SJCRH30 (cell line): ENCODE results near the gene STAC2. TPM values are rescaled to one million over a fixed set of nuclear protein-coding genes. Genes with fewer than 3 reads are reported as not detected.
"Not testable (repeated sequence)": the region's sequence is repeated elsewhere in the genome, so short reads cannot be mapped to it uniquely, and the experiment has no call there.

Source experiments
- DNase-seq, 2 experiments: peaks; one replicate each; pipeline ENCODE4 v3.0.0-alpha.2; 2015 to 2020
- H3K27ac ChIP-seq: fragments of 250-450 bp; sonication (Bioruptor Pico); 2 replicates; pipeline ENCODE4 v1.5.1; 2020; ENCODE audit warnings: mild to moderate bottlenecking, moderate library complexity
- H3K27me3 ChIP-seq: fragments of 250-450 bp; sonication (Bioruptor Pico); 2 replicates; pipeline ENCODE4 v1.5.1; 2020; ENCODE audit warnings: mild to moderate bottlenecking, moderate library complexity
- H3K36me3 ChIP-seq: fragments of 250-450 bp; sonication (Bioruptor Pico); 2 replicates; pipeline ENCODE4 v1.5.1; 2020; ENCODE audit warnings: mild to moderate bottlenecking, moderate library complexity
- H3K4me1 ChIP-seq: fragments of 250-450 bp; sonication (Bioruptor Pico); 2 replicates; pipeline ENCODE4 v1.5.1; 2020; ENCODE audit warnings: mild to moderate bottlenecking, moderate library complexity
- H3K4me3 ChIP-seq: fragments of 250-450 bp; sonication (Bioruptor Pico); 2 replicates; pipeline ENCODE4 v1.5.1; 2020; ENCODE audit warnings: mild to moderate bottlenecking, moderate library complexity
- H3K9me3 ChIP-seq: fragments of 250-450 bp; sonication (Bioruptor Pico); replicated peaks from 2 replicates; pipeline ENCODE4 v1.5.1; 2020; ENCODE audit warnings: mild to moderate bottlenecking, moderate library complexity
- total RNA-seq: library from RNA; depleted of rRNA; stranded (reverse); fragments of >200 nt; shearing (Covaris generic); gene quantifications from 2 replicates; pipeline ENCODE4 v1.2.3, GENCODE V29; 2014; rRNA removed

STAC2 gene, protein sequence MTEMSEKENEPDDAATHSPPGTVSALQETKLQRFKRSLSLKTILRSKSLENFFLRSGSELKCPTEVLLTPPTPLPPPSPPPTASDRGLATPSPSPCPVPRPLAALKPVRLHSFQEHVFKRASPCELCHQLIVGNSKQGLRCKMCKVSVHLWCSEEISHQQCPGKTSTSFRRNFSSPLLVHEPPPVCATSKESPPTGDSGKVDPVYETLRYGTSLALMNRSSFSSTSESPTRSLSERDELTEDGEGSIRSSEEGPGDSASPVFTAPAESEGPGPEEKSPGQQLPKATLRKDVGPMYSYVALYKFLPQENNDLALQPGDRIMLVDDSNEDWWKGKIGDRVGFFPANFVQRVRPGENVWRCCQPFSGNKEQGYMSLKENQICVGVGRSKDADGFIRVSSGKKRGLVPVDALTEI
- not detected in 2 replicates for total RNA-seq

DNA sequence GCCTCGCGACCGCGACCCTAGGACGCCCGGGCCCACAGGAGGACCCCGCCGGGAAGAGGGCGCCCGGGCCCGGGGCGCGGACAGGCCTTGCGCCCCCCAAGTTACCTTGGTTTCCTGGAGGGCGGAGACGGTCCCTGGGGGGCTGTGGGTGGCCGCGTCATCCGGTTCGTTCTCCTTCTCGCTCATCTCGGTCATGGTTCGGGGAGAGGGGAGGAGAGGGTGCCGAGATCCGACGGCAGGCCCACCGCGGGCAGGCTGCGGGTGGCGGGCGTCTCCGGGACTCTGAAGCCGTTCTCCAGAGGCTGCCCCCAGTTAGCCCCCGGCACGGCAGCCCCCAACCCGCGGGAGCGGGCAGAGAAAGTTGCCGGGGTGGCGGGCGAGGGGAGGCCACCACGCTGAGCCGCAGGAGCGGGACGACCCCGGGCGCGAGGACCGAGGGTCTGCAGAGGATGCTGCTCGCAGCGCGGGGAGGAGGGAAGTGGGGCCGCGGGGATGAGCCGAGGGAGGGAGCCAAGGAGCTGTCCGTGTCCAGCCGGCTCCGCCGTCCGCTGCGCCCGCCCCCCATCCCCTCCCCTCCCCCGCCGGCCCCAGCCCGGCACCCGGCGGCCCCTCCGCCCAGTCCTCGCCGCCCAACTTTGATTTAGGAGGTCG is at the start of gene STAC2:
Gene STAC2 (minus strand): TSS at position 638 of the 651 bp plus-strand sequence. CDS start 443 bp downstream, at position 195.
- H3K4me3 ChIP-seq: peak within 1 kb of the TSS; percentile 17
- no peaks in the 10 kb centered on the region for H3K9me3 ChIP-seq
- H3K27me3 ChIP-seq: no peaks in the 10 kb centered on the region
- H3K27ac ChIP-seq: no peak within 1 kb of the TSS
- no peak for DNase-seq
- no peaks in the 10 kb centered on the region for H3K4me1 ChIP-seq
- no peaks in the 10 kb centered on the region for H3K36me3 ChIP-seq

DNA sequence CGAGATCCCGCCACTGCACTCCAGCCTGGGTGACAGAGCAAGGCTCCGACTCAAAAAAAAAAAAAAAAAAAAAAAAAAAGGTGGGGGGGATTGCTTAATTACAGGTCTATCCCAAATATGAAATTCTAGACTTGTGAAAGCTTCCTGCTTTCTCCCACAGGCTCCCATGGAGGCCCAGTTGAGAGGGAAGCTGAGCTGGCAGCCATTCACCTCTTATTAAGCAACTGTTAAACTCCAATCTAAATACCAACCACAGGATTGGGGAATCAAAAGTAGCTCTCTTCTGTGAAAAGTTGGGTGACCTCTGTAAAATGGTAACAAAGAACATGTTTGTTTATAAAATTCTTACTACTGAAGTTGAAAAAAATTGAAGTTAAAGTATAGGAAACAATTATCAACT is 45.8 kb upstream of the STAC2 start:
- H3K36me3 ChIP-seq: no peaks in the 10 kb centered on the region; the same call in 1 of the 2 replicates
- DNase-seq: no peak

DNA sequence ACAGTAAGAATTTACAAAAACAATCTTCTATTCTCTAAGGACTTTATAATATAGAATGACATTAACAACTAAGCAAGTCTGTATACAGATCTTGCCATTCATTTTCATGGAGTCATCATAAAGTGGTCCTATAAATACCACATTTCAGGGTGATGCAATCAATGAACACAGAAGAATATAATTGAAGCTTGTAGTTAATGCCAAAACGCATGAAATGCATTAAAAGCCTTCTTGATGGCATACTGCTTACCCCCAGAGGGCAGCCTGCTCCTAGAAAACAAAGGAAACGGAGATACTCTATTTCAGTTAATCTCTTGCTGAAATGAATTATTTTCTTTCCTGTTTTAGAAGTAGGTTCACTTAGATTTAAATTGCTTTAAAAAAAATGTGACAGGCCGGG is 45.2 kb upstream of the STAC2 start:
- Histone ChIP-seq H3K9me3 (no peaks in the 10 kb centered on the region), H3K27me3 (no peaks in the 10 kb centered on the region), H3K4me3 (no peak overlapping the region), H3K27ac (no peak overlapping the region), H3K36me3 (no peaks in the 10 kb centered on the region; the same call in 1 of the 2 replicates), H3K4me1 (no peaks in the 10 kb centered on the region)
- peak in 1 of 2 experiments; percentile 10 for DNase-seq

More for the DNA sequence above, 45.8 kb upstream of the STAC2 start:
- Histone ChIP-seq H3K27me3 (no peaks in the 10 kb centered on the region), H3K4me3 (no peak overlapping the region), H3K4me1 (no peaks in the 10 kb centered on the region), H3K27ac (no peak overlapping the region), H3K9me3 (no peaks in the 10 kb centered on the region)

DNA sequence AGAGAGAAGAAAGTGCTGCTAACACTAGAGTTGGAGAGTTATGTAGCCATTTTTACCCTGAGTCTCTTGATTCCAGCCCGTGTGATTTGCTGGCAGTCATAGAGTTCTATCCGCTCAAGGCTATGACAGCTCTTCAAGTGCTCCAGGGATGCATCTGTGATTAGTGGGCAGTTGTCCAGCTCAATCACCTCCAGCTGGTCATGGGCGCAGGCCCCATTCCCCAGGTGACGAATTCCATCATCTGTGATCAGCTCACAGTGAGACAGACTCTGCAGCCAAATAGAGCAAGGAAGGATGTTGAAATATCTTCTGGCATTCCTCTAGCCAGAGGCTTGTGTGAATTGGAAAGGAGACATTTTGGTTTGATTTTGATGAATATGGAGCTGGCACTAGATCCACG is 38.4 kb upstream of the STAC2 start:
- H3K4me3 ChIP-seq: no peak overlapping the region
- no peaks in the 10 kb centered on the region for H3K27me3 ChIP-seq
- no peaks in the 10 kb centered on the region for H3K9me3 ChIP-seq
- H3K4me1 ChIP-seq: peaks cover 11% of the 10 kb centered on the region; the same call in 1 of the 2 replicates
- H3K36me3 ChIP-seq: no peaks in the 10 kb centered on the region
- DNase-seq: peak; percentile 73 to 74
- peak overlapping the region; percentile 12; the same call in 1 of the 2 replicates for H3K27ac ChIP-seq

DNA sequence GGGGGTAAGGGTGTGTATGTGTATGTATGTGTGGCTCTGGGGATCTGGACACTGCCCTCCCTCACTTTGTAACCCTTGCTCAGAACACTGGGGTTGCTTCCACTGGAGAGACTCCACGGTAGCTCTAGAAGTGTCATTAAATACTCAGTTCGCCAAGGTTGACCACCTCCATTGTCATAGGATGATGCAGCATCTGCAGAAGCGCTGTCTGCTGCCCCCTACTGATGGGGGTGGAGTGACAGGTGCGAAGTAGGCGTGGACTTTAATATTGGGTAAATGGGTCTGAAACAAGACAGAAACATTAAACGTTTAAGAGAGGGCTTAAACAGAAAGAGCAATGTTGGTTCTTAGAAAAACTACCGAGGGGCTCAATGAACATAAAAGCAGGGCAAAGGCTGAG is 35.5 kb upstream of the STAC2 start:
- H3K36me3 ChIP-seq: no peaks in the 10 kb centered on the region
- peak in 1 of 2 experiments; percentile 20 for DNase-seq
- no peak overlapping the region for H3K27ac ChIP-seq
- H3K27me3 ChIP-seq: no peaks in the 10 kb centered on the region
- H3K4me1 ChIP-seq: peaks cover 11% of the 10 kb centered on the region; the same call in 1 of the 2 replicates
- H3K4me3 ChIP-seq: no peak overlapping the region
- no peaks in the 10 kb centered on the region for H3K9me3 ChIP-seq

DNA sequence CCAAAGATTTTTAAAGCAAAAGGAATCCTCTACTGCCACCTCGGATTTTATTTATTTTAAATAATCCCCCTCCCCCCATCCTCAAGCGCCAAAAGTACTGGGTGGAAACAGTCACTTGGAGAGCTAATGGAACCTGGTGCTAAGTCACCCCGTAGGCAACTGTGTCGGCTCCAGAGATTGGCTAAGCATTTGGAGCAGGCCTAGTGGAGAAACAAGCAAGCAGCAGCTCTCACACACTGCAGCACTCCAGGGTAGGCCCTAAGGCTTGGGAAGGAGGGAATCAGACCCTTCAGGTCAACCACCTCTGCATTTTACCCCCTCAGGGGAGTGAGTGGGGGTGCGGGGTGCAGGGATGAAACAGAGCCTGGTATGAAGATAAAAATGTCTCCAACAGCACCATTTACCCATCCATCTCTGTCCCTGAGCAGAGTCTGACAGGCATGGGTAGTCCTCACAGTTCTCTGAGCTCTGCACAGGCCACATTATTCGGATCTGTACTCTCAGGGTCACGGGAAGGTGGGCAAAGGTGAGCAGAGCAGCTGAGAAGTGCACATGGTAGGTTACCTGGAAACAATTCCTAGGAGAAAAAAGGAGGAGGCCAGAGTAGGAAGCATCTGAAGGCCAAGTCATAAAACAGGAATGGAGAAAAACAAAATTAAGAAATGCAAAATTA is 27.2 kb upstream of the STAC2 start:
- no peak overlapping the region for H3K27ac ChIP-seq
- DNase-seq: no peak
- H3K9me3 ChIP-seq: no peaks in the 10 kb centered on the region
- no peak overlapping the region for H3K4me3 ChIP-seq
- no peaks in the 10 kb centered on the region for H3K27me3 ChIP-seq
- no peaks in the 10 kb centered on the region for H3K4me1 ChIP-seq
- no peaks in the 10 kb centered on the region for H3K36me3 ChIP-seq

DNA sequence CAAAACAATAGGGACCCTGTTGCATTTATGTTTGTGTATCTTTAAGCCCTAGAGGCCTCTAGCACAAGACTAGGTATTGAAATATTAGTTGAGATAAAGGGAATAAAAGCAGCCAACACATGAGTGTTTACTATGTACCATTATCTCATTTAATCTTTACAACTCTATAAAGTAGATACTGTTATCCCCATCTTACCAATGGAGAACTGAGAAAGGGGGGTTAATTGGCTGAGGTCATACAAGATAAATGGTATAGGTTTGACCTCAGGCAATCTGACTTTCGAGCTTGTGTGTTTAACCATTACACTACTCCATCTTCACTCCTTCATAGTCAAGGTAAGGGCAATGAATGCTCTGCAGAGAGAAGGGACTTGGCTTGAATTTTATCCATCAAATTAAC is 26.3 kb upstream of the STAC2 start:
- Histone ChIP-seq H3K9me3 (no peaks in the 10 kb centered on the region), H3K27ac (no peak overlapping the region)
- DNase-seq: no peak

DNA sequence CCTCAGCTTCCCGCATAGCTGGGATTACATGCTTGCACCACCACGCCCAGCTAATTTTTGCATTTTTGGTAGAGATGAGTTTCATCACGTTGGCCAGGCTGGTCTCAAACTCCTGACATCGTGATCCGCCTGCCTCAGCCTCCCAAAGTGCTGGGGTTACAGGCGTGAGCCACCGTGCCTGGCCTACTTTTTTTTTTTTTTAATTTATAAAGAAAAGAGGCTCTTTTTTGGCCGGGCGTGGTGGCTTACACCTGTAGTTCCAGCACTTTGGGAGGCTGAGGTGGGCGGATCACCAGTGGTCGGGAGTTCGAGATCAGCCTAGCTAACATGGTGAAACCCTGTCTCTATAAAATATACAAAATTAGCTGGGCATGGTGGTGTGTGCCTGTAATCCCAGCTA is 24.3 kb upstream of the STAC2 start:
- H3K4me3 ChIP-seq, H3K9me3 ChIP-seq, H3K27me3 ChIP-seq, H3K27ac ChIP-seq, H3K4me1 ChIP-seq, H3K36me3 ChIP-seq, DNase-seq: not testable (repeated sequence)

More for the DNA sequence above, 26.3 kb upstream of the STAC2 start:
- Histone ChIP-seq H3K36me3 (no peaks in the 10 kb centered on the region), H3K4me1 (no peaks in the 10 kb centered on the region), H3K4me3 (no peak overlapping the region), H3K27me3 (no peaks in the 10 kb centered on the region)

DNA sequence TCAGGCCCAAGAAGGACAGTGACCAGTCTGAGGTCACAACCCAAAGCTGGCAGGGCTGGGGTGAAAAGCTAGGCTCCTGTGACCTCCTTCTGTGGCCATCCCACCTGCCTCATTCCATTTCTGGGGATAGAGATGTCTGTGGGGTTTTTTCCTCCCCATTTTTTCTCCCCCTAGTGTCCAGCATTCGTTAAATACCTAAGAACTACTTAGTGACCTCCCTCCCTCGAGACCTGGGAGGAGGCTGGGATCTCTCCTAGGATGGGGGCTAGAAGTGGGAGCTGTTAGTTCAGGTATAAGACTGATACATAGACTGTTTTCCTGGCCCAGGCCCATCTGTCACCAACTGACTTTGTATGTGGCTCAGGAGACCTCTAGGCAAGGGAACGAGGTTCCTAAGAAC is 20.5 kb upstream of the STAC2 start:
- H3K27me3 ChIP-seq: no peaks in the 10 kb centered on the region
- no peaks in the 10 kb centered on the region for H3K36me3 ChIP-seq
- no peak overlapping the region for H3K4me3 ChIP-seq
- no peak for DNase-seq
- H3K4me1 ChIP-seq: peaks cover 5% of the 10 kb centered on the region; the same call in 1 of the 2 replicates
- no peak overlapping the region for H3K27ac ChIP-seq
- no peaks in the 10 kb centered on the region for H3K9me3 ChIP-seq

DNA sequence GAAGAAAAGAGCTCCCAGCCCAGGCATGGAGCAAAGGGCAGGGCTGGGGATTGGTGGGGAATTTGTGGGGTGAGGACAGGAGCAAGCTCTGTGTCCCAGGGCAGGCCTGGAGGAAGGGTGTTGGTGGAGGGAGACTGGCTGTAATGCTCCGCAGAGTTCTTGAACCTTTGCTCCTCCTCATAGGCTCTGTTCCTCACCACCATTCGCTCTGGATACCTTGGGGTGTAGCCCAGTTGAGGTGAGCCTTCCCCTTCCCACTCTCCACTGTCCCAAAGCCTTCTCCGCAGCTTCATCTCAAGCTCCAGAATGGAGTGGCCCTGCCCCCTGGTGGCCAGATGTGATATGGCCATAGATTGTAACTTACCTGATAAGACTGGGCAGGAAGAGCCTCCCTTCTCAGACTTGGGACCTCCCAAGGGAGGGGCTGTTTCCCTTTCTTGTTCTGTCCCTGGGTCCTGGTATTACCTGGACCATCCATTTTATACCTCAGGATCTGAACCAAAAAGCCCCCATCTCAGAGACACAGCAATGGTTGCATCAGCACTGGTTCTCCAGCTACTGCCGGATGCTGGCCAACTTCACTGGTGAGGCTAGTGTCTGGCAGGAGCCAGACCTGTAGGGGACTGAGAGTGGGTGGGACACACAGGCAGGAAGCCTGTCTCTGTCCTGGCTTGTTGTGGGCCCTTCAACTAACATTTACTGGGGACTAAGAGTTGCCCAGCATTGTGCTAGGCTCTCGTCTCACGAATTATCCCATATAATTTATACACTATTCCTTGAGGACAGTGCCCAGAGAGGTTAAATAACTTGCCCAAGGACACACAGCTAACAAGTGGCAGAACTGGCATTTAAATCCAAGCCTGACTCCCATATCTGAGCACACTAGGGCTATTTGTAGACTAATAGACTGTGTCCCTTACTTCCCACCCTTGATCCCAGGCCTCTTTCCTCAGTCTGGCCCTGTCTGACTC is 19.1 kb upstream of the STAC2 start:
- DNase-seq: peak; percentile 79 to 90
- H3K4me1 ChIP-seq: peaks cover 5% of the 10 kb centered on the region; the same call in 1 of the 2 replicates
- no peaks in the 10 kb centered on the region for H3K9me3 ChIP-seq
- no peak overlapping the region for H3K27ac ChIP-seq
- H3K27me3 ChIP-seq: no peaks in the 10 kb centered on the region
- no peaks in the 10 kb centered on the region for H3K36me3 ChIP-seq
- no peak overlapping the region for H3K4me3 ChIP-seq

DNA sequence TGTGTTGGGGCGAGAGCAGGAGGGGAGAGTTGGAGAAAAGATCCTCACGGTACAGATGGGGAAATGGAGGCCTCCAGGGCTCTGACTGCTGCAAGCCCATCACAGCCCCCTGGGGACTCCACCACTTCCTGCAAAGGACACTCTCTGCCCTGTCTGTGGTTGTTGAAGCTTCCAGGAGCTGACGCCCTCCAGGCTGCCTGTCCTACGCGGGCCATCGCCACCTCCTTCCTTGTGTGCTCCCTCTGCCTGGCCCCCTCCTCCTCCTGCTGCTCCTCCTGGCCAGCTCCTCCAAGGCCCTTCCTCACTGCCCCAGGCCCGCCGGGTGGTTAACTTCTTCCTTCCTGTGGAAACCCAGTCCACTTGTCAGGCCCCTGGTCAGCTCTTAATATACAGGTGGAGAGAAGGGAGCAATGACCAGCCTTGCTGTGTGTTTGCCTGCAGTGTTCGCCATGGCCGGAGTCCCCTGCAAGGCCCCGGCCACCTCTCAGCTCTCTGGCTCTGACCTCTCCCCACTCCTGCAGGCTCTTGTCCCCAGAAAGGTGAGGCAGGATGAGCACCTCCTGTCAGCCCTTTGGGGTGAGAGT is 18.4 kb upstream of the STAC2 start:
- H3K9me3 ChIP-seq: no peaks in the 10 kb centered on the region
- no peaks in the 10 kb centered on the region for H3K27me3 ChIP-seq
- peaks cover 5% of the 10 kb centered on the region; the same call in 1 of the 2 replicates for H3K4me1 ChIP-seq
- no peak overlapping the region for H3K4me3 ChIP-seq
- no peaks in the 10 kb centered on the region for H3K36me3 ChIP-seq
- peak; percentile 32 to 36 for DNase-seq
- no peak overlapping the region for H3K27ac ChIP-seq

DNA sequence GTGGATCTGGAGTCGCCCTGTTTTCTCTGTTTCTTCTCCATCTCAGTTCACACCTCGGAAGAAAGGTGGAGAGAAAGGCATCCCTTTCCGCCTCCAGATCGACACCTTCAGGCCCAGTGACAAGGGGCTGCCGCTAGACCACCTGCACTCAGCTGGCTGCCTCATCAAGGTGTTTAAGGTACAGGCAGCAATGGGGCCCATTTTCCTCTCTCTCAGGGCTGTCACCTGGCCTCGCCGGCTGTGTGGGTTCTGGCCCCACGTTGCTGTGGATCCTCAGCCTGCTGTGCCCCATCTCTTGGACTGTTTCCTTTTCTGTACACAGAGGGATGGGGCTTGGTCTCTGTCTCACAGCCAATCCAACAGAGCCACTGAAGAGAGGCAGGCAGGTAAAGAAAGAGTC is 17.4 kb upstream of the STAC2 start:
- Histone ChIP-seq H3K4me1 (peaks cover 12% of the 10 kb centered on the region), H3K4me3 (no peak overlapping the region), H3K27me3 (no peaks in the 10 kb centered on the region), H3K36me3 (no peaks in the 10 kb centered on the region), H3K27ac (no peak overlapping the region), H3K9me3 (no peaks in the 10 kb centered on the region)
- no peak for DNase-seq

DNA sequence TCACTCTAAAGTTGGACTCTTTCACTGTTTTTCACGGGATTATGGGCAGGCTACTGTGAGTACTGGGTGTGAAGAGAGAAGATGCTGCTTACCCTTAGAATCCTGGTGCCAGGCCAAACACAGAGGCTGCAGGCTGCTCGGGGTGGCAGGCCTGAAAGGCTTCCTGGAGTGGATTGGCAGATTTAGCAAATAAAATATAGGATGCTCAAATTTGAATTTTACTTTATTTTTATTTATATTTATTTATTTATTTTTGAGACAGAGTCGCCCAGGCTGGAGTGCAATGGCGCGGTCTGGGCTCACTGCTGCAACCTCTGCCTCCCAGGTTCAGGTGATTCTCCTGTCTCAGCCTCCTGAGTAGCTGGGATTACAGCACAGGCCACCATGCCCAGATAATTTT is 14.9 kb upstream of the STAC2 start:
- Histone ChIP-seq H3K4me1 (peaks cover 14% of the 10 kb centered on the region), H3K27ac (no peak overlapping the region), H3K9me3 (no peaks in the 10 kb centered on the region), H3K4me3 (no peak overlapping the region), H3K36me3 (no peaks in the 10 kb centered on the region), H3K27me3 (no peaks in the 10 kb centered on the region)
- DNase-seq: no peak
